Left kidney (tissue), 2 donors: Measurements from ENCODE around the gene TRIM68. TPM values are rescaled to one million over a fixed set of nuclear protein-coding genes. Genes with fewer than 3 reads are reported as not detected.
A peak's percentile ranks its signal among the peaks of the same experiment; 100 is the strongest.

ENCODE experiments used
- DNase-seq: peaks from one replicate; pipeline ENCODE4 v3.0.0-alpha.2; 2013
- polyA plus RNA-seq: library from polyadenylated mRNA; unstranded; fragments of 120-200 nt; gene quantifications from one replicate; pipeline ENCODE4 v1.2.1, GENCODE V29; 2013; ENCODE audit not compliant: insufficient read length

The TRIM68 gene
- polyA plus RNA-seq, 1 donor, result 25.4 TPM

DNA sequence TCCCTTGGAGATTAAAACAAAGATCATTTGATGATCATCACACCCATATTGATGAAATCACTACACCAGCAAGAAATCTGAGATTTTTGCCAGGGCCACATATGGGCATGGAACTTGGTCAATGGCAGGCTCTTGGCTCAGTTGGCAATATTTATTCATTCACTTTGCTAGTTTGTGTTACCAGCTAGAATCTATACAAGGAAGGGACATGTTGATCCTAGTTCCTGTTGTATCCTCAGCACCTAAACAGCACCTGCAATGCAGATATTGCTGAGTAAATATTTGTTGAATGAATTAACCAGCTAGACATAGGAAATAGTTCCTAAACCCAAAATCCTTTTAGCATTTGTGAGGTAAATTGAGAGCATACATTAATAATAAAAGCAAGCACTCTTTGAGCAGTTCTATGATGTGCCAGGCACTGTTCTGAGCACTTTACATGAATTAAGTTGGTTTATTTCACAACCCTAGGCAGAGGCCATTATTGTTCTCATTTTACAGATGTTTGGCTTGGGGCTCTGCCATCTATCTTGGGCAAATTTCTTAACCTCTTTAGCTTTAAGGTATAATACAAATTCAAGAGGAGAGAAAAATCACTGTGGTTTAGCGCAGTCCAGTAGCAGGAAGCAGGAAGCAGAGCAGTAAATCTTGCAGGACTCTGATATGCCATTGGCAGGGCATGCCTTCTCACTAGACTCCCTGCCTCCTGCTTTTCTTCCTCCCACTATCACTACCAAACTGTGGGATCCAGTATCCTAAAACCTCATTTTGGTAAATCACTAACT is 1.6 kb downstream of the TRIM68 start:
- DNase-seq, result peak; percentile 3

DNA sequence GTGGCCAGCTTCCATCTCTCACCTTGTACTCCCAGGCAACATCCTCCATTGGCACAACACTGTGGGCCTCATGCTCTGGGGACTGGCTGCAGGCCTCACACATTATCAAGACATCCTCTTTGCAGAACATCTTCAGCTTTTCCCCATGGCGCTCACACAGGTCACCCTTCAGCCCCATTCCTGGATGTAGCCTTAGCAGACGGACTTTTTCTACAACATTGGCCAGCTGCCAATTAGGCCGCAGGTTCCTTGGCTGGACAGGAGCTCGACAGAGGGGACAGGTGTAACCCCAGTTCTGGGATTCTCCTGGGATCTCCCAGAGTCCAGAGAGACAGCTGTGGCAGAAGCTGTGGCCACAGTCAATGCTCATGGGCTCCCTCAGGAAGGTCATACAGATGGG is 3.0 kb downstream of the TRIM68 start:
- no peak for DNase-seq

DNA sequence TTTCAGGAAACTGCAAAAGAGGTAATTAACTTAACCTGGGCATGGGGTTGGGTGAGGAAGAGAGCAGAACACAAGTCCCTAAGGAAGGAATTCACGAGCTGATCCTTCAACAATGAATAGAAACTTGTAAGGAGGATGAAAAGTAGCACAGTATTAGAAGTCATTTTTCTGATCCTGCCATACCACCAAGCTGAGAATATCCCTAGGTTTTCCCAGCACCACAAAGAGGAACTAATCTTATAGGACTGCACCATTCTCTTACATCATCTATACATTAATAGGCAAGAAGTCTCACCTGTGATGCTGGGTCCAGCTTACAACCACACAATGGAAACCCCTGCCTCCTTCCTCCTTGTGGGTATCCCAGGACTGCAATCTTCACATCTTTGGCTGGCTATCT is 14.3 kb downstream of the TRIM68 start, which contains the start of gene OR52I1:
TSS of gene OR52I1 (plus strand) at position 301 of the 400 bp plus-strand sequence. CDS start at position 301, 0 bp downstream.
- DNase-seq, result no peak

DNA sequence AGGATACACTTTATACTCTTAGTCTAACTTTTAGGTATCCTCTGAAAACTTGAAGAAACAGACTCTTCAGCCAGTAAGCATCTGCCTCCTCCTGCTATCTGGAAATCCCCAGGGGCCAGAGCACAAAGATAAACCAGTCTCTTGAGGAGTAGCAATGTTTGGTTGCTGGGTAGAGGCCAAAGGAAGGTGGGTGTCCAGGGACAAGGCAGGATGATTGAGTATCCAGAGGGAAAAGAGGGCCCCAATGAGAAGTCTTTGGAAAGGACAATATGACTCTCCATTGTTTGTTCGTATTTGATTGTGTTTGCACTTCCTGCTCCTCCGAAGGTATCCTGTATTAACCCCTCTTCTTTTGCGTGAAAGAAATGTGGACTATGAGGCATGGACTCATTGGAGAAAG is 19.0 kb downstream of the TRIM68 start:
- no peak for DNase-seq

DNA sequence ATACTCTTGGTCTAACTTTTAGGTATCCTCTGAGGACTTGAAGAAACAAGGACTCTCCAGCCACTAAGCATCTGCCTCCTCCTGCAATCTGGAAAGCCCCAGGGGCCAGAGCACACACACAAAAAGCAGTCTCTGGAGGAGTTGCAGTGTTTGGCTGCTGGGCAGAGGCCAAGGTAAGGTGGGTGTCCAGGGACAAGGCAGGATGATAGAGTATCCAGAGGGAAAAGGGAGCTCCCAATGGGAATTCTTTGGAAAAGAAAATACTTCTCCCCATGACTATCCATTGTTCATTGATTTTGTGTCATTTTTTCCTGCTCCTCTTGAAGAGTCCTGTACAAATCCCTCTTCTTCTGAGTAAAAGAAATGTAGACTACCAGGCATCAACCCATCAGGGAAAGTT is 26.6 kb downstream of the TRIM68 start, which contains the start of gene OR52I2:
TSS of gene OR52I2 (plus strand) at position 301 of the 400 bp plus-strand sequence.
- DNase-seq, result no peak

DNA sequence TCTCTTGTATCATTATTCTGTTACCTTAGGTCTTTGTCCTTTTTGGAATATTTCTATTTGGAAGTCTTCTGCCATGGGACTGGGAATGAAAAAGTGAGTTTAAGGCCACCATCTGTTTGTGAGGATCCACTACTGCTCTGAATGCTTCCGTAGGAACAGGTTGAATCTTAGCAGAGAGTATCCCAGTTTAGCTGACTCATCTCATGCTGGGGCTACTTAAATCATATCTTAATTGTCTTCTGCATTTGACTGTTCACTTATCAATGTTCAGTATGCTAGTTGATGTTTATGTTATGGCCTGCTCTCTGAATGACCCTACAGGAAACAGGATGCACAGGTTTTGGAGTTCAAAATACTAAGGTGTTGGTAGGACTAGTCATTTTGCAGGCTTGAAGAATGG is 27.9 kb downstream of the TRIM68 start:
- DNase-seq, result no peak

DNA sequence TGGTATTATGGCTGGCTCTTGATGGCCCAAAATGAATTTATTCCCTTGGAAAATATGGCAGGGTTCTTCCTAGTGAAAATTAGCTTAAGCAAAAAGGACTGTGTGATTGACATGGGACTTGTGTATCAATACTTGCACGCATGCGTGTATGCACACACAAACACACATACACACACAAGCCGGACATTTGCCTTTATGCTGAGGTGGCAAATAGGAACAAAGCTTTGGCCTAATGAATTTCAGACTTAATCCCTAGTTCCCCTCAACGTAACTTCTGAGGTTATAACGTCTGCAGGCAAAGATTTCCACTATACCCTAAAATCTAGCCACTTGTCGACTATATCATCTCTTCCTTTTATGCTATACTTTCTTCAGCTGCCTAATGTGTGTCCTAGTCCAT is 29.4 kb downstream of the TRIM68 start:
- DNase-seq, result no peak

DNA sequence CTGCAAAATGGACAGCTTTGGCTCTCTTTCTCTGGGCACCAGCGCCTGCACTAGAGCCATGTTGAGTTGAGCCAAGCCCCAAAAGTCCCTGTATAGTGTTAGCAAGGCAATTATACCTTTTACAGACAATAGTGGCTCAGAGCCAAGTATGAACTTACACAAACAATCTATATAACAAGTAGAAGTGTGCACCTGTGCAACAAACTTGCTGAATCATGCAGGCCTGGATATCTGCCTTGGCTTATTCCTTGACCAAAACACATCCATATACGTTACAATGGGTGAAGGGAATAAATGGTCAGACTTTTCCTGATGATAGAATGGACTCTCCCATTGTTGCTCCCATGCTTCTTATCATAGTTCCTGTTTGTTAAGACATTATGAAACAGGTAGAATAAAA is 30.3 kb downstream of the TRIM68 start:
- DNase-seq, result no peak

DNA sequence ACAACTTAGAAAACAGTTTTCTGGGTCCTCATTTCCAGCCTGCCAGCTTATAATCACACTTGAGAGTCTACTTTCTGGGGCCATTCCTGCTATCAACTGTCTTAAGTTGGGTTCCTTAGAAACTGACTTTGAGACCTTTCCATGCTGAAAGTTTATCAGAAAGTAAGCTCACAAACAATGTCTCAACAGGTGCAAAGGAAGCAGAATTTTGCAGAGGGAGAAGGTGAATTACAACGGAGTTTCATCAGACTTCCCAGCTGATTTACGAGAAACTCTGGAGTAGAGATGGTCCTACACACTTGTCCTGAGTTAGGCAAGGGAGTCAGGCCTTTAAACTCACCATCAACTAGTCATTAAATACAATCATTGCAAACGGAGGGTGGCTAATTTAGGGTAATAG is 31.2 kb downstream of the TRIM68 start:
- DNase-seq, result no peak

DNA sequence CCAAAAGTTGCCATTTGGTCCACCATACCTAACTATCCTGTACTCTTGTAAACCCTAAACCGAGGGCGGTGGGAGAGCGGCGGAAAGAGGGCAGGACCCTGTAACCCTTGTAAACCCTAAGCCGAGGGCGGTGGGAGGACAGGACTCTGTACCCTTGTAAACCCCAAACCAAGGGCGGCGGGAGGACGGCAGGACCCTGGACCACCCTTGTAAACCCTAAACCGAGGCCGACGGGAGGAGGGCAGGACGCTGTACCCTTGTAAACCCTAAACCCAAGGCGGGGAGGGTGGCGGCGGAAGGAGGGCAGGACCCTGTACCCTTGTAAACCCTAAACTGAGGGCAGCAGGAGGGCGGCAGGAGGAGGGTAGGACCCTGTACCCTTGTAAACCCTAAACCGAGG is 39.0 kb downstream of the TRIM68 start:
- no peak for DNase-seq

DNA sequence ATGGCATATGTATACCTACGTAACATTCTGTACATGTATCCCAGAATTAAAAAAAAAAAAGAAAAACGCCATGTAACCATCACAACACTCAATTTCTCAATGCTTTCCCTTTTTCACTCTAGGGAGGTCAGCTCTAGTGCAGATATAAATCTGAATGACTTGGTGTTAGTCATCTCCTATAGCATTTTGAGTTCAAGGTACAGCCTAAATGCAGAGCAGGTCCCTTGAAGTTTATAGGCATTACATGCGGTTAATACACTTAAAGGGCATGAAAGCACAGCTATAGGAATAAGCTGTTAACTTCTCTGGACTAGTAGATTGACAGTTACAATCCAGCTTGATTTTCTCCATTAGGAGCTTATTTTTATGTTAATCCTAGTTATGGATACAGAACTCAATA is 42.7 kb downstream of the TRIM68 start:
- no peak for DNase-seq

DNA sequence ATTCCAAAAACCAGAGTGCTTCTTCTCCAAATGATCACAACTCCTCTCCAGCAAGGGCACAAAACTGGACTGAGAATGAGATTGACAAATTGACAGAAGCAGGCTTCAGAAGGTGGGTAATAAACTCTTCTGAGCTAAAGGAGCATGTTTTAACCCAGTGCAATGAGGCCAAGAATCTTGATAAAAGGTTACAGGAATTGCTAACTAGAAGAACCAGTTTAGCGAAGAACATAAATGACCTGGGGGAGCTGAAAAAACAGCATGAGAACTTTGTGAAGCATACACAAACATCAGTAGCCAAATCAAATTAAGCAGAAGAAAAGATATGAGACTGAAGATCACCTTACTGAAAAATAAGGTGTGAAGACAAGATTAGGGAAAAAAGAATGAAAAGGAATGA is 47.6 kb downstream of the TRIM68 start:
- DNase-seq, result peak; percentile 32

DNA sequence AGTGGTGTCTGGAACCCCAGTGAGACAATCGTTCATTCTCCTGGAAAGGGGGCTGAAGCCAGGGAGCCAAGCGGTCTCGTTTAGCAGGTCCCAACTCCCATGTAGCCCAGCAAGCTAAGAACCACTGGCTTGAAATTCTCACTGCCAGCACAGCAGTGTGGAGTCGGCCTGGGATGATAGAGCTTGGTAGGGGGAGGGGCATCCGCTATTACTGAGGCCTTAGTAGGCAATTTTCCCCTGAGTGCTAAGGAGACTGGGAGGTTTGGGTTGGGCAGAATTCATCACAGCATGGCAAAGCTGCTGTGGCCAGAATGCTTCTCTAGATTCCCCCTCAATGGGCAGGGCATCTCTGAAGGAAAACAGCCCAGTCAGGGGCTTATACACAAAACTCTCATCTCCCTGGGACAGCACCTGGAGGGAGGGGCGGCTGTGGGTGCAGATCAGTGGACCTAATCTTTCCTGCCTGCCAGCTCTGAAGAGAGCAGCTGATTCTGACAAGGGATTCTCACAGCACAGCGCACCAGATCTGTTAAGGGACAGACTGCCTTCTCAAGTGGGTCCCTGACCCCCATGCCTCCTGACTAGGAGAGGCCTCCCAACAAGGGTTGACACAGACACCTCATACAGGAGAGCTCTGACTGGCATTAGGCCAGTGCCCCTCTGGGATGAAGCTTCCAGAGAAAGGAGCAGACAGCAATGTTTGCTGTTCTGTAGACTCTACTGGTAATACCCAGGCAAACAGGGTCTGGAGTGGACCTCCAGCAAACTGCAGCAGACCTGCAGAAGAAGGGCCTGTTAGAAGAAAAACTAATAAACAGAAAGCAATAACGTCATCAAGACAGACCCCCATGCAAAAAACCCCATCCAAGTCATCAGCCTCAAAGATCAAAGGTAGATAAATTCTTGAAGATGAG is 48.2 kb downstream of the TRIM68 start:
- DNase-seq, result no peak

DNA sequence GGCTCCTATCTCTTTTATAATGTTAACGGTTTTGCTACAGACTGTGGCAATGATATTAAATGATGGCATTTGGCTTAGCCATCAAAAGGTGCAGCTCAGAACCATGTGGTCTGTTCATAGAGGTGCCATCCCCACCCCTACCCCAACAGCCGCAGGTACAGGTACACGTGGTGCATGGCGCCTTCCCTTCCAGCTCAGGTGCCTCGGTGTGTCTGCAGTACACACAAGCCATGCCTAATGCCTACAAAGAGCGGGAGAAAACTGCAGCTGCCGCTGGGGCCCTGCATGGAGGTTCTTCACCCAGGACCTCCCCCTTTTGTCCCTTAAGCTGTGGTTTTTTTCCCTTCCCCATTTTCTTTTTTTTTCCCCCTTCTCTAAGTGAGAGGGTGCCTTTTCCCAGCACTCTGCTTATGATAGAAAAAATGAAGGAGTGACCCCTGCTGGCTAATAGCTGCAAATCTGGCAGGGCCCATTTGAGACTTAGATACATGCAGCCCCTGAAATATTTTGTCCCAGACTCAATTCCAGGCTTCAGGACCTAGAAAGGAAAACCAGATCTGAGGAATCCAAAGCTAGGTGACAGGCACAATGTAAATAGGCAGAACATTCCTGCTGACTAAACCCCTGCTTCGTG is 56.6 kb downstream of the TRIM68 start:
- no peak for DNase-seq

Other genes starting within 250 kb of the TRIM68 start
- gene OR52B4, start 239.8 kb downstream of the TRIM68 start, polyA plus RNA-seq, result not detected
- 21.9 TPM for gene TRIM21, start 214.5 kb downstream of the TRIM68 start, polyA plus RNA-seq
- not detected for gene OR52K2, start 158.9 kb downstream of the TRIM68 start, polyA plus RNA-seq
- gene OR52K1, start 125.6 kb downstream of the TRIM68 start, polyA plus RNA-seq, result 0.25 TPM
- not detected for gene OR52M1, start 63.0 kb downstream of the TRIM68 start, polyA plus RNA-seq
- gene OR52I2, start 26.5 kb downstream of the TRIM68 start, polyA plus RNA-seq, result 0.03 TPM
- gene OR52I1, start 14.2 kb downstream of the TRIM68 start, polyA plus RNA-seq, result not detected
- not detected for gene OR51D1, start 29.2 kb upstream of the TRIM68 start, polyA plus RNA-seq
- gene OR51E1, start 35.8 kb upstream of the TRIM68 start, polyA plus RNA-seq, result 1.7 TPM
- gene OR51E2, start 89.6 kb upstream of the TRIM68 start, polyA plus RNA-seq, result 1.3 TPM
- 0.27 TPM for gene MMP26, start 96.6 kb upstream of the TRIM68 start, polyA plus RNA-seq
- not detected for gene OR51F1, start 161.7 kb upstream of the TRIM68 start, polyA plus RNA-seq
- not detected for gene OR52R1, start 196.1 kb upstream of the TRIM68 start, polyA plus RNA-seq
- gene OR51F2, start 213.1 kb upstream of the TRIM68 start, polyA plus RNA-seq, result not detected
- not detected for gene OR51S1, start 241.0 kb upstream of the TRIM68 start, polyA plus RNA-seq